ENCODE measurements around the gene LENG9. TPM values are rescaled to one million over a fixed set of nuclear protein-coding genes. Genes with fewer than 3 reads are reported as not detected.
A peak's percentile ranks its signal among the peaks of the same experiment; 100 is the strongest.

Gene LENG9
- total and polyA plus RNA-seq, 2 of the 13 experiments (the other 11 are each of a cell fraction or from before 2014, with no cell fraction given), result 0.75 to 2.9 TPM

DNA sequence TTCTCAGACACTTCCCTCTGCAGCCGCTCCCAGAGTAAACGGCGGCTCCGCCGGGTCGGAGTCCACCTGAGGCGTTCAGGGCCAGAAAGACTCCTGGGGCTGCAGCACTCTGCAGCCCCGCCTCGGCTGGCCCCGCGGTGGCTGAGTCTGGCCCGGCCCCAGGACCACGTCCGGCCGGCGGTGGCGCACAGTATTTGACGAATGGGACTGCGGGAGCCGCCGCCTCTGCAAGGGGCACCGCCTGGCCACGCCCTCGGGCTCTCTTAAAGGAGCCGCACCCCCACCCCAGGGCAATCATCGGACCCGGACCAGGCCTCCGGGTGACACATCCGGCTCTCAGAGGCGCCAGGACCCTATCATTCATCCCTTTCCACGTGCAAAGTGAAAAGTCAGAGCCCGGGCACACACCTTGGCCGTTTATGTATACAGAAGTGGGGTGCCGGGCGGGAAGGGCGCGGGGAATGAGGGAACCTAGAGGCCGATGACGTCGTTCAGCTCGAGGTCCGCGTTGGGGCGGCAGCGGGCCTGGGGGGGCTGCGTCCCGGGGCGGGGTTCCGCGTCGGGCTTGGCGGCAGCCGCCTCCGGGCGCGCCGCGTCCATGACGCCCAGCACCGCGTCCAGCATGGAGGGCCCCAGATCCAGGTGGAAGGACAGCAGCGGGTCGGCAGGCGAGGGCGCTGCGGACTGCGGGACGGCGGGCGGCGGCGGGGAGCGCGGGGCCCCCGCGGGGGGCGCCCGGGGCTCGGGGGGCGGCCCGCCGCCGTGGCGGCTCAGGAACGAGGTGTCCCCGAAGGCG is 1.2 kb upstream of the LENG9 start (continued):
- TF ChIP-seq HDAC1 (CRISPR knock-in tag; IDR thresholded peaks at IDR 0.05) (no peak; the same call in 1 of the 2 replicates), ZNF121 (CRISPR knock-in tag; IDR thresholded peaks at IDR 0.05) (0 out of 2 replicates have a peak, but pooled peaks have one; percentile 28), ATAD3A (CRISPR knock-in tag; IDR thresholded peaks at IDR 0.05) (no peak), ELF4 (CRISPR knock-in tag; IDR thresholded peaks at IDR 0.05; ENCODE audit: borderline replicate concordance) (no peak), MTA3 (CRISPR knock-in tag; IDR thresholded peaks at IDR 0.05) (no peak), ZNF362 (CRISPR knock-in tag; IDR thresholded peaks at IDR 0.05; ENCODE audit: borderline replicate concordance) (no peak), SALL2 (CRISPR knock-in tag; IDR thresholded peaks at IDR 0.05) (0 out of 2 replicates have a peak, but pooled peaks have one; percentile 58), AHR (CRISPR knock-in tag; IDR thresholded peaks at IDR 0.05) (peak; percentile 71; the same call in 1 of the 2 replicates), ZNF382 (CRISPR knock-in tag; IDR thresholded peaks at IDR 0.05; ENCODE audit: borderline replicate concordance) (no peak), ZNF749 (CRISPR knock-in tag; IDR thresholded peaks at IDR 0.05; ENCODE audit: borderline replicate concordance) (no peak), BHLHE40 (IDR thresholded peaks at IDR 0.05; ENCODE audit: low read length) (no peak), KLF9 (CRISPR knock-in tag; IDR thresholded peaks at IDR 0.05; ENCODE audit: low read depth) (no peak), CREB1 (IDR thresholded peaks at IDR 0.05) (peak; percentile 73), CREB1 (CRISPR knock-in tag; IDR thresholded peaks at IDR 0.05) (peak; percentile 91), NCOA2 (CRISPR knock-in tag; IDR thresholded peaks at IDR 0.05) (no peak)
- TF ChIP-seq, protein P1, sequence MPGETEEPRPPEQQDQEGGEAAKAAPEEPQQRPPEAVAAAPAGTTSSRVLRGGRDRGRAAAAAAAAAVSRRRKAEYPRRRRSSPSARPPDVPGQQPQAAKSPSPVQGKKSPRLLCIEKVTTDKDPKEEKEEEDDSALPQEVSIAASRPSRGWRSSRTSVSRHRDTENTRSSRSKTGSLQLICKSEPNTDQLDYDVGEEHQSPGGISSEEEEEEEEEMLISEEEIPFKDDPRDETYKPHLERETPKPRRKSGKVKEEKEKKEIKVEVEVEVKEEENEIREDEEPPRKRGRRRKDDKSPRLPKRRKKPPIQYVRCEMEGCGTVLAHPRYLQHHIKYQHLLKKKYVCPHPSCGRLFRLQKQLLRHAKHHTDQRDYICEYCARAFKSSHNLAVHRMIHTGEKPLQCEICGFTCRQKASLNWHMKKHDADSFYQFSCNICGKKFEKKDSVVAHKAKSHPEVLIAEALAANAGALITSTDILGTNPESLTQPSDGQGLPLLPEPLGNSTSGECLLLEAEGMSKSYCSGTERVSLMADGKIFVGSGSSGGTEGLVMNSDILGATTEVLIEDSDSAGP (CRISPR knock-in tag; IDR thresholded peaks at IDR 0.05; ENCODE audit: borderline replicate concordance), result peak; percentile 100
- TF ChIP-seq, protein P2, sequence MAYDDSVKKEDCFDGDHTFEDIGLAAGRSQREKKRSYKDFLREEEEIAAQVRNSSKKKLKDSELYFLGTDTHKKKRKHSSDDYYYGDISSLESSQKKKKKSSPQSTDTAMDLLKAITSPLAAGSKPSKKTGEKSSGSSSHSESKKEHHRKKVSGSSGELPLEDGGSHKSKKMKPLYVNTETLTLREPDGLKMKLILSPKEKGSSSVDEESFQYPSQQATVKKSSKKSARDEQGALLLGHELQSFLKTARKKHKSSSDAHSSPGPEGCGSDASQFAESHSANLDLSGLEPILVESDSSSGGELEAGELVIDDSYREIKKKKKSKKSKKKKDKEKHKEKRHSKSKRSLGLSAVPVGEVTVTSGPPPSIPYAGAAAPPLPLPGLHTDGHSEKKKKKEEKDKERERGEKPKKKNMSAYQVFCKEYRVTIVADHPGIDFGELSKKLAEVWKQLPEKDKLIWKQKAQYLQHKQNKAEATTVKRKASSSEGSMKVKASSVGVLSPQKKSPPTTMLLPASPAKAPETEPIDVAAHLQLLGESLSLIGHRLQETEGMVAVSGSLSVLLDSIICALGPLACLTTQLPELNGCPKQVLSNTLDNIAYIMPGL (CRISPR knock-in tag; IDR thresholded peaks at IDR 0.05; ENCODE audit: borderline replicate concordance in 1 of 2, low read depth in 1 of 2), result no peak; a peak in 3 of 4 replicates
- TF ChIP-seq, protein P3, sequence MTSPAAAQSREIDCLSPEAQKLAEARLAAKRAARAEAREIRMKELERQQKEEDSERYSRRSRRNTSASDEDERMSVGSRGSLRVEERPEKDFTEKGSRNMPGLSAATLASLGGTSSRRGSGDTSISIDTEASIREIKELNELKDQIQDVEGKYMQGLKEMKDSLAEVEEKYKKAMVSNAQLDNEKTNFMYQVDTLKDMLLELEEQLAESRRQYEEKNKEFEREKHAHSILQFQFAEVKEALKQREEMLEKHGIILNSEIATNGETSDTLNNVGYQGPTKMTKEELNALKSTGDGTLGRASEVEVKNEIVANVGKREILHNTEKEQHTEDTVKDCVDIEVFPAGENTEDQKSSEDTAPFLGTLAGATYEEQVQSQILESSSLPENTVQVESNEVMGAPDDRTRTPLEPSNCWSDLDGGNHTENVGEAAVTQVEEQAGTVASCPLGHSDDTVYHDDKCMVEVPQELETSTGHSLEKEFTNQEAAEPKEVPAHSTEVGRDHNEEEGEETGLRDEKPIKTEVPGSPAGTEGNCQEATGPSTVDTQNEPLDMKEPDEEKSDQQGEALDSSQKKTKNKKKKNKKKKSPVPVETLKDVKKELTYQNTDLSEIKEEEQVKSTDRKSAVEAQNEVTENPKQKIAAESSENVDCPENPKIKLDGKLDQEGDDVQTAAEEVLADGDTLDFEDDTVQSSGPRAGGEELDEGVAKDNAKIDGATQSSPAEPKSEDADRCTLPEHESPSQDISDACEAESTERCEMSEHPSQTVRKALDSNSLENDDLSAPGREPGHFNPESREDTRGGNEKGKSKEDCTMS (CRISPR knock-in tag; conservative IDR thresholded peaks at IDR 0.05), result no peak

Measured in HepG2 (cell line).